Loucy (cell line): ENCODE results near the gene CLMP.

Experiments used
- H2AFZ ChIP-seq: fragments of 200-600 bp; sonication (generic); 2 replicates; pipeline ENCODE4 v1.6.0; 2016; ENCODE audit warnings: antibody characterized with exemption, mild to moderate bottlenecking, low read length, moderate library complexity
- H3F3A ChIP-seq: fragments of 200-600 bp; 2 replicates; pipeline ENCODE4 v1.6.0; 2016; ENCODE audit warnings: antibody characterized with exemption, low read depth, mild to moderate bottlenecking
- H3K27me3 ChIP-seq: fragments of 200-600 bp; sonication (generic); 2 replicates; pipeline ENCODE4 v1.6.1; 2014; ENCODE audit warnings: low read length, mild to moderate bottlenecking; ENCODE audit not compliant: insufficient read depth, poor library complexity, severe bottlenecking
- H3K36me3 ChIP-seq: fragments of 200-600 bp; sonication (generic); 2 replicates; pipeline ENCODE4 v1.6.1; 2016; ENCODE audit warnings: low read length; ENCODE audit not compliant: insufficient read depth
- H3K4me1 ChIP-seq: fragments of 200-600 bp; sonication (generic); 2 replicates; pipeline ENCODE4 v1.5.1; 2014; ENCODE audit warnings: low read length, mild to moderate bottlenecking; ENCODE audit not compliant: insufficient read depth, poor library complexity, severe bottlenecking
- H3K4me2 ChIP-seq: fragments of 200-600 bp; sonication (generic); 2 replicates; pipeline ENCODE4 v1.6.0; 2014; ENCODE audit warnings: antibody characterized with exemption, low read length, low read depth, mild to moderate bottlenecking; ENCODE audit not compliant: poor library complexity, severe bottlenecking
- H3K4me3 ChIP-seq: fragments of 200-600 bp; sonication (generic); 2 replicates; pipeline ENCODE4 v1.5.1; 2014; ENCODE audit warnings: low read length, mild to moderate bottlenecking, mixed read lengths; ENCODE audit not compliant: poor library complexity, severe bottlenecking
- H3K79me2 ChIP-seq: fragments of 200-600 bp; sonication (generic); 2 replicates; pipeline ENCODE4 v1.6.1; 2014; ENCODE audit warnings: low read length; ENCODE audit not compliant: insufficient read depth
- H3K9ac ChIP-seq: fragments of 200-600 bp; sonication (generic); 2 replicates; pipeline ENCODE4 v1.6.0; 2014; ENCODE audit warnings: mild to moderate bottlenecking, low read depth, low read length, moderate library complexity; ENCODE audit not compliant: poor library complexity, severe bottlenecking
- H3K9me2 ChIP-seq: fragments of 200-600 bp; sonication (generic); replicated peaks from 2 replicates; pipeline ENCODE4 v1.6.1; 2016; ENCODE audit warnings: low read depth, low read length, mixed read lengths
- H3K9me3 ChIP-seq: fragments of 200-600 bp; sonication (generic); 2 replicates; pipeline ENCODE4 v1.6.1; 2014; ENCODE audit warnings: mild to moderate bottlenecking, antibody characterized with exemption, low read length, low read depth; ENCODE audit not compliant: insufficient read depth
- H4K20me1 ChIP-seq: fragments of 200-600 bp; sonication (generic); 2 replicates; pipeline ENCODE4 v1.6.0; 2014; ENCODE audit warnings: antibody characterized with exemption, low read length, mild to moderate bottlenecking; ENCODE audit not compliant: insufficient read depth, poor library complexity, severe bottlenecking
- CTCF ChIP-seq: fragments of 200-600 bp; sonication (generic); conservative IDR thresholded peaks from 2 replicates; pipeline ENCODE4 v1.5.1; 2014; ENCODE audit warnings: mild to moderate bottlenecking, antibody characterized with exemption, low read length
- EZH2phosphoT487 ChIP-seq: fragments of 200-600 bp; IDR thresholded peaks from 2 replicates; pipeline ENCODE4 v1.6.1; 2018; ENCODE audit warnings: antibody characterized with exemption, mild to moderate bottlenecking, moderate library complexity, borderline replicate concordance

CLMP gene

GRCh38 chr11:123239191-123240150, 44.4 kb upstream of the CLMP start:
- Histone ChIP-seq H3K9me3 (no peaks in the 10 kb centered on the region), H3K9me2 (no peaks in the 10 kb centered on the region), H3K9ac (no peak overlapping the region), H3F3A (no peaks in the 10 kb centered on the region), H3K36me3 (no peaks in the 10 kb centered on the region), H3K4me3 (no peak overlapping the region), H3K4me2 (no peak overlapping the region), H3K79me2 (no peaks in the 10 kb centered on the region), H3K27me3 (no peaks in the 10 kb centered on the region), H4K20me1 (no peaks in the 10 kb centered on the region), H2AFZ (no peak overlapping the region), H3K4me1 (no peaks in the 10 kb centered on the region)
- no peak for TF ChIP-seq CTCF
- TF ChIP-seq EZH2phosphoT487: no peak

DNA sequence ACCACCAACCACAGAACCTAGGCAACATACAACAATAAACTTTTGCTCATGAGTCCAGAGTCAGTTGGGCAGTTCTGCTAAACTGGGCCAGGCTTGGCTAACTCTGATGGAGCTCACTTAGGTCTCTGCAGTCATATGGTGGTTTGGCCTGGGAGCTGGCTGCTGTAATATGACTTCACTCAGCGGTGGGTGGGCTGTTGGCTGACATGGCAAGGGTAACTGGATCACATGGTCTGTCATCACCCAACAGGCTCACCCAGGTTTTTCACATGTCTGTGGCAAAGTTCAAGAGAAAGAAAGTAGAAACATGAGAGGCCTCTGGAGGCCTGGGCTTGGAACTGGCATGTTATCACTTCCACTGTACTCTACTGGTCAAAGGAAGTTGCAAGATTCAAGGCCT, 43.2 kb upstream of the CLMP start:
- Histone ChIP-seq H3K27me3 (no peaks in the 10 kb centered on the region), H3F3A (no peaks in the 10 kb centered on the region), H3K4me2 (no peak overlapping the region), H3K4me3 (no peak overlapping the region), H3K9me2 (no peaks in the 10 kb centered on the region), H3K4me1 (no peaks in the 10 kb centered on the region), H4K20me1 (no peaks in the 10 kb centered on the region), H2AFZ (peak overlapping the region; percentile 23; the same call in 1 of the 2 replicates), H3K9me3 (no peaks in the 10 kb centered on the region), H3K79me2 (no peaks in the 10 kb centered on the region), H3K36me3 (no peaks in the 10 kb centered on the region), H3K9ac (no peak overlapping the region)
- no peak for TF ChIP-seq EZH2phosphoT487

DNA sequence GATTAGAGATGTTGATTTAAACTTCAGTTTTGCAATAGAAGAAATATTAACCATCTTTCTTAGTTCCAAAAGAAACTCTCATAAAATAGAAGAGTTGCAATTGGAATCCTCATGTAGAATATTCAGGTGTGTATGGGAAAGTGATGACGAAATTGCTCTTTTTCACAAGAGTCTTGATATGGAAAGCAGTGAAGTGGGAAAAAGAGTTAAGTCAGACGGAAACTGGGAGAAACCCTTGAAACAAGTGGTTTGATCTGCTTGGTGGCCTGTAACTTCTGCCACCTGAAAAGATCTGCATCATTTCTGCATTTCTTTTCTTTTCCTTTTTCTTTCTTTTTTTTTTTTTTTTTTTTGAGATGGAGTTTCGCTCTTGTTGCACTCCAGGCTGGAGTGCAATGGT, 41.8 kb upstream of the CLMP start:
- no peak overlapping the region for H3K9ac ChIP-seq
- no peak overlapping the region for H3K4me2 ChIP-seq
- no peak overlapping the region for H3K4me3 ChIP-seq
- H3K4me1 ChIP-seq: no peaks in the 10 kb centered on the region
- no peaks in the 10 kb centered on the region for H3F3A ChIP-seq
- no peaks in the 10 kb centered on the region for H3K27me3 ChIP-seq
- no peaks in the 10 kb centered on the region for H3K36me3 ChIP-seq
- H3K9me3 ChIP-seq: no peaks in the 10 kb centered on the region
- no peaks in the 10 kb centered on the region for H4K20me1 ChIP-seq
- no peaks in the 10 kb centered on the region for H3K9me2 ChIP-seq
- no peak overlapping the region for H2AFZ ChIP-seq
- H3K79me2 ChIP-seq: no peaks in the 10 kb centered on the region
- no peak for TF ChIP-seq CTCF
- no peak for TF ChIP-seq EZH2phosphoT487
